DMS79 (cell line): ENCODE results near the gene KRTAP5-10.
A peak's percentile ranks its signal among the peaks of the same experiment; 100 is the strongest.
"Not testable (repeated sequence)": the region's sequence is repeated elsewhere in the genome, so short reads cannot be mapped to it uniquely, and the experiment has no call there.

Experiments used
- DNase-seq: peaks from one replicate; lab custom pipeline; 2025; lab: John Stamatoyannopoulos, UW

KRTAP5-10 gene

GRCh38 chr11:71611218-71611910 lies 46.0 kb downstream of the KRTAP5-10 start:
- not testable (repeated sequence) for DNase-seq

- DNase-seq: not testable (repeated sequence)
These were observed 48.6 kb downstream of the KRTAP5-10 start for GRCh38 chr11:71613931-71614330.

GRCh38 chr11:71614366-71614917 lies 49.1 kb downstream of the KRTAP5-10 start:
- not testable (repeated sequence) for DNase-seq

- peak; percentile 56 for DNase-seq
These were observed 49.6 kb downstream of the KRTAP5-10 start for GRCh38 chr11:71615003-71615402.
